ENCODE results near the gene SF3A1.

The SF3A1 gene

DNA sequence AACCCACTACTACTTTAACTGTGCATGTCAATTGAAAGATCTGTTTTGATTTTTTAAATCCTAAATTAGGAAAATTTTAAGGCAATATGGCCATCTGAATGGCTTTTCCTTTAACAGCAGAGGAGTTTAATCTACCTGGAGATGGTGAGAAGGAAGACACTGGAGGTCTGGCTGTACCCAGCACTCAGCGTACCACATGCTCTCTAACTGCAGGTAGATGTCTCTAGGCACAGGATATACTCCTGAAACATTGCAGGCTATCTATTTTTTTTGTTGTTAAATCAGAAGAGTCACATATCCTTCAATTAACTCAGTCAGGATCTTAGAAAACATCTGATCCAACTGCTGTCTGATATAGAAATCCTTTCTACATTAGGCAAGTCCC, 50.1 kb downstream of the SF3A1 start:
- no peak for DNase-seq (ENCODE audit: low spot score)
- in situ Hi-C loops (cut with MboI; ENCODE audit: low sequenced_read_pairs, unreplicated experiment), result no loop called here
- no peak for TF ChIP-seq CTCF (IDR thresholded peaks at IDR 0.05; ENCODE audit: borderline replicate concordance, control extremely low read depth, extremely low read depth, insufficient read depth, missing control alignments)

- no peak for DNase-seq (ENCODE audit: low spot score)
- in situ Hi-C loops (cut with MboI; ENCODE audit: low sequenced_read_pairs, unreplicated experiment), result no loop called here
- TF ChIP-seq CTCF (IDR thresholded peaks at IDR 0.05; ENCODE audit: borderline replicate concordance, control extremely low read depth, extremely low read depth, insufficient read depth, missing control alignments), result no peak
Measured at GRCh38 chr22:30305906-30306626, 50.6 kb downstream of the SF3A1 start.

- in situ Hi-C loops (cut with MboI; ENCODE audit: low sequenced_read_pairs, unreplicated experiment), result no loop called here
- TF ChIP-seq CTCF (IDR thresholded peaks at IDR 0.05; ENCODE audit: borderline replicate concordance, control extremely low read depth, extremely low read depth, insufficient read depth, missing control alignments), result no peak
- peak; percentile 74 for DNase-seq (ENCODE audit: low spot score)
Measured at GRCh38 chr22:30305519-30305905, 51.2 kb downstream of the SF3A1 start.

GRCh38 chr22:30304495-30305244, 52.0 kb downstream of the SF3A1 start:
- TF ChIP-seq CTCF (IDR thresholded peaks at IDR 0.05; ENCODE audit: borderline replicate concordance, control extremely low read depth, extremely low read depth, insufficient read depth, missing control alignments), result no peak
- DNase-seq (ENCODE audit: low spot score), result peak; percentile 20

GRCh38 chr22:30302810-30303138, 53.9 kb downstream of the SF3A1 start:
- DNase-seq (ENCODE audit: low spot score), result no peak
- no peak for TF ChIP-seq CTCF (IDR thresholded peaks at IDR 0.05; ENCODE audit: borderline replicate concordance, control extremely low read depth, extremely low read depth, insufficient read depth, missing control alignments)
- in situ Hi-C loops (cut with MboI; ENCODE audit: low sequenced_read_pairs, unreplicated experiment), result no loop called here

More at GRCh38 chr22:30304495-30305244, 52.0 kb downstream of the SF3A1 start:
- in situ Hi-C loops (cut with MboI; ENCODE audit: low sequenced_read_pairs, unreplicated experiment), result no loop called here

- DNase-seq (ENCODE audit: low spot score), result no peak
- TF ChIP-seq CTCF (IDR thresholded peaks at IDR 0.05; ENCODE audit: borderline replicate concordance, control extremely low read depth, extremely low read depth, insufficient read depth, missing control alignments), result no peak
- in situ Hi-C loops (cut with MboI; ENCODE audit: low sequenced_read_pairs, unreplicated experiment), result no loop called here
Measured at GRCh38 chr22:30301995-30302809, 54.5 kb downstream of the SF3A1 start.

All from GM13976 (cell line).